Activated T-cell treated with anti-CD3 and anti-CD28 coated beads, Interleukin-2, amount 50 U/mL, for 4 hours (primary cell): ENCODE data around the gene CRACR2A. TPM values are rescaled to one million over a fixed set of nuclear protein-coding genes. Genes with fewer than 3 reads are reported as not detected.

Experiments used
- ATAC-seq, 2 donors: fragments of 200-7000 bp; cut with Tn5 transposase; one replicate each; pipeline ENCODE4 v1.10.0; 2021
- DNase-seq: peaks from one replicate; pipeline ENCODE4 v3.0.0-alpha.2; 2020
- H3K27me3 Mint-ChIP-seq: one replicate; pipeline ENCODE4 v1.8.0; 2021; ENCODE audit warnings: low read depth, mixed read lengths
- H3K36me3 Mint-ChIP-seq: one replicate; pipeline ENCODE4 v1.8.0; 2022; ENCODE audit warnings: mixed read lengths; ENCODE audit not compliant: insufficient read depth
- H3K4me1 Mint-ChIP-seq: one replicate; pipeline ENCODE4 v1.8.0; 2021; ENCODE audit warnings: low read depth, mixed read lengths
- H3K4me3 Mint-ChIP-seq: one replicate; pipeline ENCODE4 v1.8.0; 2021; ENCODE audit warnings: mild to moderate bottlenecking, moderate library complexity, mixed read lengths
- H3K9me3 Mint-ChIP-seq: one replicate; pipeline ENCODE4 v1.8.0; 2021; ENCODE audit warnings: mixed read lengths
- total RNA-seq, 3 donors: library from RNA; stranded (reverse); gene quantifications; one replicate each; pipeline ENCODE4 v1.2.1, GENCODE V29; 2021

The CRACR2A gene
- total RNA-seq, 3 donors from 2014 or later: 31.8 to 48.0 (median 46.2) TPM

GRCh38 chr12:3647504-3647903 is 105.4 kb downstream of the CRACR2A start:
- H3K9me3 Mint-ChIP-seq: no peaks in the 10 kb centered on the region

GRCh38 chr12:3646561-3647241 is 106.2 kb downstream of the CRACR2A start:
- no peak for DNase-seq

More at GRCh38 chr12:3647504-3647903, 105.4 kb downstream of the CRACR2A start:
- no peak for ATAC-seq
- H3K4me1 Mint-ChIP-seq: no peaks in the 10 kb centered on the region
- no peak for DNase-seq
- H3K4me3 Mint-ChIP-seq: no peak overlapping the region
- peaks cover 44% of the 10 kb centered on the region for H3K36me3 Mint-ChIP-seq
- no peaks in the 10 kb centered on the region for H3K27me3 Mint-ChIP-seq

GRCh38 chr12:3645091-3645490 is 107.8 kb downstream of the CRACR2A start:
- no peak overlapping the region for H3K4me3 Mint-ChIP-seq
- H3K4me1 Mint-ChIP-seq: no peaks in the 10 kb centered on the region
- H3K27me3 Mint-ChIP-seq: no peaks in the 10 kb centered on the region
- no peak for ATAC-seq
- DNase-seq: no peak
- H3K9me3 Mint-ChIP-seq: no peaks in the 10 kb centered on the region
- H3K36me3 Mint-ChIP-seq: peaks cover 51% of the 10 kb centered on the region

More at GRCh38 chr12:3646561-3647241, 106.2 kb downstream of the CRACR2A start:
- no peak for ATAC-seq
- Mint-ChIP-seq H3K4me3 (no peak overlapping the region), H3K27me3 (no peaks in the 10 kb centered on the region), H3K9me3 (no peaks in the 10 kb centered on the region), H3K4me1 (no peaks in the 10 kb centered on the region), H3K36me3 (peaks cover 44% of the 10 kb centered on the region)

GRCh38 chr12:3644104-3644503 is 108.8 kb downstream of the CRACR2A start:
- Mint-ChIP-seq H3K9me3 (no peaks in the 10 kb centered on the region), H3K27me3 (no peaks in the 10 kb centered on the region), H3K4me3 (no peak overlapping the region), H3K4me1 (no peaks in the 10 kb centered on the region), H3K36me3 (peaks cover 46% of the 10 kb centered on the region)
- ATAC-seq: no peak
- no peak for DNase-seq

GRCh38 chr12:3641428-3642018 is 111.4 kb downstream of the CRACR2A start:
- no peak overlapping the region for H3K4me3 Mint-ChIP-seq
- peaks cover 49% of the 10 kb centered on the region for H3K36me3 Mint-ChIP-seq
- ATAC-seq: no peak
- no peaks in the 10 kb centered on the region for H3K4me1 Mint-ChIP-seq
- DNase-seq: no peak
- H3K9me3 Mint-ChIP-seq: no peaks in the 10 kb centered on the region
- H3K27me3 Mint-ChIP-seq: no peaks in the 10 kb centered on the region

GRCh38 chr12:3636328-3636727 is 116.6 kb downstream of the CRACR2A start:
- peaks cover 33% of the 10 kb centered on the region for H3K36me3 Mint-ChIP-seq
- no peaks in the 10 kb centered on the region for H3K4me1 Mint-ChIP-seq
- DNase-seq: no peak
- H3K4me3 Mint-ChIP-seq: no peak overlapping the region
- H3K27me3 Mint-ChIP-seq: no peaks in the 10 kb centered on the region
- no peak for ATAC-seq
- H3K9me3 Mint-ChIP-seq: no peaks in the 10 kb centered on the region

- Mint-ChIP-seq H3K9me3 (no peaks in the 10 kb centered on the region), H3K36me3 (peaks cover 29% of the 10 kb centered on the region), H3K27me3 (no peaks in the 10 kb centered on the region), H3K4me3 (no peak overlapping the region), H3K4me1 (no peaks in the 10 kb centered on the region)
- no peak for ATAC-seq
- no peak for DNase-seq
These were observed 118.6 kb downstream of the CRACR2A start for GRCh38 chr12:3634348-3634747.

- Mint-ChIP-seq H3K27me3 (no peaks in the 10 kb centered on the region), H3K9me3 (no peaks in the 10 kb centered on the region), H3K4me1 (no peaks in the 10 kb centered on the region), H3K36me3 (peaks cover 32% of the 10 kb centered on the region), H3K4me3 (no peak overlapping the region)
- DNase-seq (no peak), ATAC-seq (no peak)
These were observed 119.5 kb downstream of the CRACR2A start for GRCh38 chr12:3633396-3633795.

GRCh38 chr12:3632754-3633153 is 120.2 kb downstream of the CRACR2A start:
- H3K36me3 Mint-ChIP-seq: peaks cover 31% of the 10 kb centered on the region
- no peaks in the 10 kb centered on the region for H3K27me3 Mint-ChIP-seq
- no peaks in the 10 kb centered on the region for H3K4me1 Mint-ChIP-seq
- no peak overlapping the region for H3K4me3 Mint-ChIP-seq
- H3K9me3 Mint-ChIP-seq: no peaks in the 10 kb centered on the region
- DNase-seq (no peak), ATAC-seq (no peak)

GRCh38 chr12:3632256-3632655 is 120.7 kb downstream of the CRACR2A start:
- H3K9me3 Mint-ChIP-seq: no peaks in the 10 kb centered on the region
- DNase-seq: no peak
- H3K27me3 Mint-ChIP-seq: no peaks in the 10 kb centered on the region
- no peaks in the 10 kb centered on the region for H3K4me1 Mint-ChIP-seq
- H3K4me3 Mint-ChIP-seq: no peak overlapping the region
- no peak for ATAC-seq
- H3K36me3 Mint-ChIP-seq: peaks cover 31% of the 10 kb centered on the region

- ATAC-seq: no peak
- no peak for DNase-seq
- Mint-ChIP-seq H3K27me3 (no peaks in the 10 kb centered on the region), H3K9me3 (no peaks in the 10 kb centered on the region), H3K36me3 (peaks cover 29% of the 10 kb centered on the region), H3K4me1 (no peaks in the 10 kb centered on the region), H3K4me3 (no peak overlapping the region)
These were observed 121.2 kb downstream of the CRACR2A start for GRCh38 chr12:3631759-3632158.

GRCh38 chr12:3631272-3631637 is 121.7 kb downstream of the CRACR2A start:
- ATAC-seq (no peak), DNase-seq (no peak)
- H3K36me3 Mint-ChIP-seq: peaks cover 28% of the 10 kb centered on the region
- no peaks in the 10 kb centered on the region for H3K27me3 Mint-ChIP-seq
- H3K4me3 Mint-ChIP-seq: no peak overlapping the region
- no peaks in the 10 kb centered on the region for H3K9me3 Mint-ChIP-seq
- H3K4me1 Mint-ChIP-seq: no peaks in the 10 kb centered on the region

- H3K9me3 Mint-ChIP-seq: no peaks in the 10 kb centered on the region
- H3K4me1 Mint-ChIP-seq: no peaks in the 10 kb centered on the region
- ATAC-seq: no peak
- H3K27me3 Mint-ChIP-seq: no peaks in the 10 kb centered on the region
- H3K4me3 Mint-ChIP-seq: no peak overlapping the region
- DNase-seq: no peak
- H3K36me3 Mint-ChIP-seq: peaks cover 29% of the 10 kb centered on the region
These were observed 122.2 kb downstream of the CRACR2A start for GRCh38 chr12:3630621-3631271.

GRCh38 chr12:3630111-3630510 is 122.8 kb downstream of the CRACR2A start:
- peaks cover 32% of the 10 kb centered on the region for H3K36me3 Mint-ChIP-seq
- no peaks in the 10 kb centered on the region for H3K9me3 Mint-ChIP-seq

More at GRCh38 chr12:3630111-3630510, 122.8 kb downstream of the CRACR2A start:
- ATAC-seq: no peak
- no peak for DNase-seq
- Mint-ChIP-seq H3K4me3 (no peak overlapping the region), H3K27me3 (no peaks in the 10 kb centered on the region), H3K4me1 (no peaks in the 10 kb centered on the region)
